ENCODE measurements around the gene URB2.
"Not testable (repeated sequence)": the region's sequence is repeated elsewhere in the genome, so short reads cannot be mapped to it uniquely, and the experiment has no call there.

Gene URB2

GRCh38 chr1:229617351-229618100 lies 8.5 kb upstream of the URB2 start:
- DNase-seq, result no peak

- DNase-seq, result no peak
These were observed 7.0 kb upstream of the URB2 start for GRCh38 chr1:229619002-229619401.

- DNase-seq, result no peak
These were observed 6.4 kb upstream of the URB2 start for GRCh38 chr1:229619614-229620013.

- DNase-seq, result no peak
These were observed 5.2 kb upstream of the URB2 start for GRCh38 chr1:229620876-229621275.

GRCh38 chr1:229621663-229622062 lies 4.4 kb upstream of the URB2 start:
- DNase-seq, result no peak

- not testable (repeated sequence) for DNase-seq
These were observed 3.4 kb upstream of the URB2 start for GRCh38 chr1:229622641-229623120.

- no peak for DNase-seq
These were observed 2.8 kb upstream of the URB2 start for GRCh38 chr1:229623225-229623624.

- DNase-seq, result no peak
These were observed 2.2 kb upstream of the URB2 start for GRCh38 chr1:229623838-229624237.

GRCh38 chr1:229624521-229625070 lies 1.5 kb upstream of the URB2 start:
- no peak for DNase-seq

GRCh38 chr1:229625071-229625914 lies 754 bp upstream of the URB2 start:
- peak; percentile 75 to 76 for DNase-seq

- DNase-seq, result no peak
These were observed 956 bp downstream of the URB2 start for GRCh38 chr1:229627003-229627402.

GRCh38 chr1:229629261-229629660 lies 3.2 kb downstream of the URB2 start:
- DNase-seq, result no peak

- no peak for DNase-seq
These were observed 5.1 kb downstream of the URB2 start for GRCh38 chr1:229631148-229631547.

- no peak for DNase-seq
These were observed 5.9 kb downstream of the URB2 start for GRCh38 chr1:229631966-229632365.

GRCh38 chr1:229636042-229636441 lies 10.0 kb downstream of the URB2 start:
- DNase-seq, result no peak

GRCh38 chr1:229637746-229638145 lies 11.7 kb downstream of the URB2 start:
- no peak for DNase-seq

GRCh38 chr1:229640455-229640854 lies 14.4 kb downstream of the URB2 start:
- DNase-seq, result no peak

GRCh38 chr1:229641306-229641705 lies 15.3 kb downstream of the URB2 start:
- no peak for DNase-seq

- DNase-seq, result no peak
These were observed 16.3 kb downstream of the URB2 start for GRCh38 chr1:229642376-229642775.

- DNase-seq, result peak in 1 of 2 experiments; percentile 0
These were observed 16.9 kb downstream of the URB2 start for GRCh38 chr1:229642970-229643369.

- peak in 1 of 2 experiments; percentile 13 for DNase-seq
These were observed 18.1 kb downstream of the URB2 start for GRCh38 chr1:229643996-229644745.

GRCh38 chr1:229645324-229645993 lies 19.4 kb downstream of the URB2 start:
- no peak for DNase-seq

Data from activated T-cell treated with anti-CD3 and anti-CD28 coated beads, Interleukin-2, amount 50 U/mL, for 48 hours (primary cell).